Measurements from ENCODE around the gene ST3GAL4. TPM values are rescaled to one million over a fixed set of nuclear protein-coding genes. Genes with fewer than 3 reads are reported as not detected.

The ST3GAL4 gene
- total and polyA plus RNA-seq, 9 of the 15 experiments (the other 6 are each of a cell fraction or from before 2014, with no cell fraction given) = 0.27 to 22.9 (median 10.5) TPM

GRCh38 chr11:126338346-126339055, 17.0 kb upstream of the ST3GAL4 start:
- DNase-seq (ENCODE audit: extremely low read depth in 1 of 4, low spot score in 3 of 4) (no peak), FAIRE-seq (no peak), ATAC-seq (no peak)
- no peaks in the 10 kb centered on the region; the same call in 2 of the 3 replicates for H3K79me2 ChIP-seq (ENCODE audit: control insufficient read depth, insufficient read depth, low read length)
- peaks cover 5 to 16% of the 10 kb centered on the region in 2 experiments; a peak in 4 of 5 replicates for H3K4me1 ChIP-seq (replicated peaks in 1 of 2; ENCODE audit: control insufficient read depth in 2 of 2, insufficient read depth in 2 of 2, low read length in 2 of 2)
- H3K27ac ChIP-seq (ENCODE audit: extremely low read depth, low read depth, low read length) = no peak overlapping the region
- in situ Hi-C loops (cut with MboI) (no loop called here), intact Hi-C loops (cut with micrococcal nuclease) (no loop called here)
- no TSS peak for BruUV-seq (replicated peaks)
- no peaks in the 10 kb centered on the region for H3K27me3 ChIP-seq (ENCODE audit: control insufficient read depth in 2 of 2, insufficient read depth in 2 of 2, low read length in 2 of 2)
- ChIA-PET POLR2A (no interaction called here), CTCF (ENCODE audit: low intra/inter-chr PET ratio) (no interaction called here)
- H4K20me1 ChIP-seq (replicated peaks; ENCODE audit: control insufficient read depth, insufficient read depth, low read length) = no peaks in the 10 kb centered on the region
- H3K4me2 ChIP-seq (ENCODE audit: insufficient read depth, low read length) = no peak overlapping the region
- peaks cover 3% of the 10 kb centered on the region for H3K9me1 ChIP-seq (ENCODE audit: control insufficient read depth, insufficient read depth, low read length)
- no peak overlapping the region for H3K4me3 ChIP-seq
- H2AFZ ChIP-seq (ENCODE audit: low read depth, low read length) = no peak overlapping the region
- H3K36me3 ChIP-seq (ENCODE audit: control insufficient read depth, insufficient read depth, low read length) = peaks cover 29% of the 10 kb centered on the region; the same call in 2 of the 3 replicates
- H3K9ac ChIP-seq (ENCODE audit: insufficient read depth in 1 of 2, low read depth in 2 of 2, low read length in 2 of 2) = no peak overlapping the region
- TF ChIP-seq CBX3 (IDR thresholded peaks at IDR 0.05; ENCODE audit: borderline replicate concordance in 1 of 2, low read length in 2 of 2) (no peak), ATF2 (CRISPR knock-in tag; IDR thresholded peaks at IDR 0.05) (no peak), MCM7 (IDR thresholded peaks at IDR 0.05) (no peak), SPI1 (IDR thresholded peaks at IDR 0.05; ENCODE audit: borderline replicate concordance, low read depth, low read length) (no peak), ZNF311 (CRISPR knock-in tag; IDR thresholded peaks at IDR 0.05) (no peak), MAFK (IDR thresholded peaks at IDR 0.05; ENCODE audit: low read length) (no peak), ZNF79 (CRISPR knock-in tag; IDR thresholded peaks at IDR 0.05; ENCODE audit: low read depth) (no peak), GTF2F1 (IDR thresholded peaks at IDR 0.05; ENCODE audit: low read depth, low read length) (no peak), ZBTB9 (CRISPR knock-in tag; IDR thresholded peaks at IDR 0.05) (no peak), ZZZ3 (IDR thresholded peaks at IDR 0.05) (no peak), ESRRA (IDR thresholded peaks at IDR 0.05; ENCODE audit: borderline replicate concordance, low read depth) (no peak), NFE2 (IDR thresholded peaks at IDR 0.05; ENCODE audit: low read depth) (no peak), CEBPB (tag; IDR thresholded peaks at IDR 0.05) (no peak)
- H3K9me3 ChIP-seq (replicated peaks; ENCODE audit: control insufficient read depth, insufficient read depth, low read depth, low read length) = no peaks in the 10 kb centered on the region
- WGBS (ENCODE audit: insufficient coverage, low coverage, missing lambda C conversion rate) = 58% methylated on average over 6 of the region's 7 CpGs

Measured in K562 (cell line).